Midbrain (tissue), 1 donor: Measurements from ENCODE around the gene MOB2.

ENCODE experiments used
- DNase-seq: peaks from one replicate; lab custom pipeline; 2025; lab: John Stamatoyannopoulos, UW

MOB2 gene

DNA sequence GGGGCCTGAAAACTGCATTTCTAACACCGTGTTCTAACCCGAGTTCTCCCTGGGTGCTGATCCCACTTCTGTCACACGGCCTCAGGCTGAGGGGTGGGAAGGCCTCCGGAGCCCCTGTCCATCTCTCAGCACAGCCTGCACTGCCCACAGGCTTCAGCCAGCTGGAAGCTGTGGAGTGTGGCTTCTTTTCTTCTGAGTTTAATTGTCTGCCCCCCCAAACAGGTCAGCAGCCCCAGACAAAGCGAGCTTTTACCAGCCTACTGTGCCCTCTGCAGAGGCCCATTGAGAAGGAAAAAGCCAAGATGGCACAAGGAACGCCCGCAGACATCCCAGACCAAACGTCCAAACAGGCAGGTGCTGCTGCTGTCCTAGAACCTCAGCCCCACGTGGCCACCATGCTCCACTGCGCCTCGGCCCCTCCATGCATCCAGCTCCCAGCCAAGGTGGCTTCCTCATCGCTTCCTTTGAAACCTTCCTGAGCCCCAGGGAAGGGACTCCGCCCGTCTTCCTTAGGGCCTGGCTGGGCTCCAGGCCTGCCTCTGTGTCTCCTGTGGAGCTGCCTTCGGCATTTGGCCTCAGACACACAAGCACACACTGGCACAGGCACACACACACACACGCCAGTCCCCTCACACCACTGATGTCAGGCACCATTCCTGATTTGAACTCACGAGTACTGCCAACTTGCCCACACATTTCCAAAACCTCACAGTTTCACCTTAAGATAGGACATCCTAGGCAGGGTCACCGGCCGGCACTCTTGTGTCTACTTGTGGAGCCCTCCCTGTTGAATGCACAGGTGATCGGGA, 1.7 kb downstream of the MOB2 start:
- peak; percentile 7 for DNase-seq

DNA sequence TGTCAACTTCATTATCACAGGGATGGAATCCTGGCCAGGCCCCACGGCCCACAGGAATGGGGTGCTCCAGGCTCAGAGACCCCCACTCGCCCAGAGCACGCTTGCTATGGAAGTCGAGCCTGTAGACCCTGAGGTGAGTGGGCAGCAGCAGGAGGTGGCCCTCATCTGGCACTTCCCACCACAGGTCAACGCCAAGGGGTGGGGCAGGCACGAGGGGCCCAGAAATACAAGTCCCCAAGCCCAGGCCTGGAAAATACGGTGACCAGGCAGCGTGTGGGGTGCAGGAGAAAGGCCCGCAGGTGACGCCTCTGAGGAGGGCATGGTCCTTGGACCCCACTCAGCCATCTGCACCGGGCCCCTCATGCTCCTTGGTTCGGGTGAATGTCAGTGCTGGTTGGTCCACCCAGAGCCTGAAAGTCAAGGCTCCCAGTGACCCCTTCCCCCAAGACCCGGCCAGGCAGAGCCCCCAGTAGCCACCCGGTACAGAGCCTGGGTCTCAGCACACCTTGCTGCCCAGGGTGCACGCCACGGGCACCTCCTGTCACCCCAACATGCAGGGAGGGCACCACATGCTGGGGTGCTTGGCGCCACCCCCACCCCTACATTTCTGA, 2.4 kb downstream of the MOB2 start:
- DNase-seq, result no peak

DNA sequence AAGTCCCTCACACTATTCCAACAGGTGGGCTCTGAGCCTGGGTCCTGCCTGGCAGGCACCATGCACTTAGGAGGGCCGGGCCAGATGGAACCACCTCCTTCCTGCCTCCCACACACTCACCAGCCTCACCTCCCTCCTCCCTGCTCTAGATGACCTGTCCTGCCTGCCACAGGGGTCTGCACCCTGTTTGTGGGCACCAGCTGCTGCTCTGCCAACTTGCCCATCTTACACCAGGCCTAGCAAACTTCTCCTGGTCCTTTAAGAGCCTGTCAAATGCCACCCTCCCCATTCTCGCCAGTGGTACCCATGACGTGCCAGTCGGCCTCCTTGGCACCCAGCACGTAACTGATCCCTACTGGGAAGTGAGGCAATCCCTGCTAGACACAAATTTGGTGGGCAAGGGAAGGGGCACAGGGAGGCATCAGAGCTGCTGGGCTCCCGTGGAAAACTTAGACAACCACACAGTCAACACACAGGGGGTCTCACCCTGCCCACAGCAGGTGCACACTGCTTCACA, 3.1 kb downstream of the MOB2 start:
- no peak for DNase-seq

DNA sequence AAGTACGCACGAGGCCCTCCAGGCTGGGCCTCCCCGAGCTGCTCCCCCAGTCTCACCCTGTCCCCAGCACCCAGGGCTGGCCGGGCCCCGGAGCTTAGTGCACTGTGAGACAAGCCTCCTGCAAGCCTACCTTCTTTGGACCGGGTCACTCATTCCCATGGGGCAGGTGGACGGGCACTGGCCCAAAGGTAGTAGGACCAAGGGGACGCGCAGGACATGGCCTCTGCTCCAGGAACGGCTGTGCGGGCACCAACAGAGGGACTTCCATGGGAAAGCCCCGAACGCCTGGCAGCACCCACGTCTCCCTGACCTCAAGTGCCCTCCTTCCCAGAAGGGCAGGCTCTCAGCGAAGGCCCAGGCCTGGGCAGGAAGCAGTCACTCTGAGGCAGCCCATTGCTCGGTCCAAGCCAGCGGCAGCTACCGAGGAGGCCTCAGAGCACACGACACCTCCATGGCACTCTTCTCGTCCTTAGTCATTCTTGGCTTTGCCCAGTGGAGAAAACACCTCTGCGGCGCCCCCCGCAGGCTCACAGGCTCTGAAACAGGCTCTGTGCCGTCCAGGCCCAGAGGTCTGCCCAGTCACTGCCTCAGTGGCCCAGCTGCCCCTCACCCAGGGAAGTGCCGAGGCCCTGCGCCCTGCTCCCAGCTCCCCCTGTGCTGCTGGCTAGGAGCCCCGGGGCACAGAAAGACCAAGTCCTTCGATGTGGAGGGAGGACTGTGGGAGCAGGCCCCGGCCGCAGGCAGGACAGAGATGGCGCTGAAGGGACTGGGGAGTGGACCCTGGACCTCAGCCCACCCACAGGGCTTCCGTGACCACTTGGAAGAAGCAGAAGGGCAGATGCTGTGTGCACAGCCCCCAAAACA, 3.8 kb downstream of the MOB2 start:
- no peak for DNase-seq

DNA sequence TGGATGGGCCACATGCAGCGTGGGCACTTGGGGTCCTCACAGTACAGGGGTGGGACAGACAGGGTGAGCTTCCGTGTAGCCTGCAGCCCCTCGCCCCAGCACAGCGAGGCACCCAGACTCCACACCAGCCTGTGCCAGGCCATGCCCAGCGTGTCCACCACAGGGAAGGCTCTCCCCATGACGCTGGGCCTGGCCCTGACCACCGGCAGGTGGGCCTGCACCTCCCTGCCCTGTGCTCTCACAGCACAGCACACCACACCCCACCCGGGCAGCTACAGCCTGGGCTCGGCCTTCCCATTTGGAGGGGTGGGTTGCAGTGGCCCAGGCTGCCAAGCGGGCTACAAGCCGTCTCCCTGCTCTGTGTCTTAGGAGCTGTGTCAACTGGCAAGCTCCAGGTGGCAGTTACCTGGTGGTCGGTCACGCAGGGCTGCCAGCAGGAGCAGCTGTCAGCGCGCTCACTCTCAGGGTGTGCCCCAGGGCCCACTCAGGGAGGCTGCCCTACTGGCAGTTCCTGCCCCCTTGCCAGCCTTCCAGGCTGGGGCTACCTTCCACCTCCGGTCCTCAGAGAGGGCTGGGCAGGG, 4.6 kb downstream of the MOB2 start:
- DNase-seq, result no peak

DNA sequence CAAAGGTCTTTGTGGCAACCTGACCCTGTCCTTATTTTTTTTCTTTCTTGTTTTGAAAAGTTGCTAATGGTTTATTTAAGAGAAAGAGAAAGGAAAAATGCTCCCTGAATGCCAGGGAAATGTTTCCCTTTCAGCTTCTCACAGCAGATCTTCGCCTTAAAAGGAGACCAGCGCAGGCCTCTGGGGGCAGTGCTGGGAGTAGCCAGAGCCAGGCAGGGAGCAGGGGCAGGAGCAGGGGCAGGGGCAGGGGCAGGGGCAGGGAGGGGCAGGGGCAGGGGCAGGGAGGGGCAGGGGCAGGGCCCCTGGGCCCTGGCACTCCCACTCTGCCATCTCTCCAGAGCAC, 5.1 kb downstream of the MOB2 start:
- no peak for DNase-seq

DNA sequence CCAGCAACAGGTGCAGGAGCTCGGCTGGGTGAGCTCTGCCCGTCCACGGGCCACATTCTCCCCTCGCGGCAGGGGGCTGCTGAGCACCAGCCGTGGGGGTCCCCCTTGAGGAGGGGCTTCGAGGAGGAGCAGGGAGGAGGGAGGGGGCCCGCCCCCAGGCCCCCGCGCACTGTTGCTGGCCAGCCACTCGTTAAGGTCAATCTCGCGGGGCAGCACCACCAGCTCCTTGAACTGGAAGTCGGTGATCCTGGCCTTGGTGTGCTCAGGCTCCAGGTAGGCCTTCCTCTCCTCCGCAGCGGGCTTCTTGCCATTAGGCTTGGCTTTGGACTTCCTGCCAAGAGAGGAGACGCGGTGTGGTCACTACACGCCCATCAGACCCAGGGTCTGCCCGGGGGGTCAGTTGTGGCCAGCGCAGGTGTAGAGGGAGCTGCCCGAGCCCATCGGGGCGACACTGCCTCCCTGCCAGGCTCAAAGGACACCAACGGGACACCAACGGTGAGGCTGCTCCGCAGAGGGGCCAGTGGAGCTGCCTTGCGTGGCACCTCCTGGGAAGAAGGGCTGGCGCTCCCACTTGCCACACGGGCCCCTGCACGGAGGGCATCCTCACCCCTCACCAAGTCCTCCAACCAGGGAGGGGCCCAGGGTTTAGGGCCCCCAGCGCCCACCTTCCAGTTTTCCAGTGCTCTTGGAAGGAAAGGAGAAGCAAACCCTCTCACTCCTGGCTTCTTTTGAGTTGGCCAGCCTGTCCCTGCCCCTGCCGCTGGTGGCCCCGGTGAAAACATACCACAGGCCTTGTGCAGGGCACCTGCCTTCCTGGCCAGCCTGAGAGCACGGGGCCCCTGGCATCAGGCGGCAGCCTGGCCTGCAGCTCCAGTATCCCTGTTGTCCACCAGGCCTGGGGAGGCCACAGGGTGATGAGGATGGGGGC, 5.8 kb downstream of the MOB2 start:
- no peak for DNase-seq

DNA sequence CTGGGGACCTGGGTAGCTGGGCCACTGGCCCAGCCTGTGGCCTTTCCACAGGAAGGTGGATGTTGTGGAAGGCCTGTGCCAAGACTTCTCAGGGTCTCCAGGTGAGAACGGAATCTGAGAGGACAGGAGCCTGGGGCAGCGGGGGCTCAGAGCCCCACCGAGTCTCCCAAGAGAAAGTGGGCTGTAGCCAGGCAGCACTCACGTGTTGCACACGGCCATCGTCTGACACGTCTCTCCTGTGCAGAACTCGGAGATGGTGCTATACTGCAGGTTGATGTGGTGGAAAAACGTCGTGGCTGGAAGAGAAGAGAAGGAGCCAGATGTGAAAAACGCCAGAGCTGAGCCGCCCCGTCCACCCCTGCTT, 6.4 kb downstream of the MOB2 start:
- no peak for DNase-seq

DNA sequence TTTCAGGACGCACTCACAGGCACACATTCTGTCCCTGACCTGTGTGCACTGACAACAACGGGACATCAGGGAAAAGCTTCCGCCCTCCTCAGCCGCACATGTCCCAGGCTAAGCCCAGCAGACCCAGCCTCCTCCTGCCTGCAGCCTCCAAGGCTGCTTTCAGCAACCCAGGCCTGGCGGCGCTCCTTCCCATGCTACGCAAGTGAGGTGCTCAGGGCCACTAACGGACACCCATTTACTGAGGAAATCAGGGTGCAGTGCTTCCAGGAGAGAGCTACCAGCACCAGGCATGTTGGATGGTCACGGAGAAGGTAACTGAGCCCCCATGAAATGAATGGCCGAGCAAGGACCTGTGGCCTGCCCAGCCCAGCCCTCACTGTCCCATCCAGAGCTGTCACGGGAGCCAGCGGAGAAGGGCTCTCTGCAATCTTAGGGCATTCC, 6.9 kb downstream of the MOB2 start:
- DNase-seq, result no peak

- DNase-seq, result no peak
Measured at GRCh38 chr11:1479006-1479677, 7.4 kb downstream of the MOB2 start.

DNA sequence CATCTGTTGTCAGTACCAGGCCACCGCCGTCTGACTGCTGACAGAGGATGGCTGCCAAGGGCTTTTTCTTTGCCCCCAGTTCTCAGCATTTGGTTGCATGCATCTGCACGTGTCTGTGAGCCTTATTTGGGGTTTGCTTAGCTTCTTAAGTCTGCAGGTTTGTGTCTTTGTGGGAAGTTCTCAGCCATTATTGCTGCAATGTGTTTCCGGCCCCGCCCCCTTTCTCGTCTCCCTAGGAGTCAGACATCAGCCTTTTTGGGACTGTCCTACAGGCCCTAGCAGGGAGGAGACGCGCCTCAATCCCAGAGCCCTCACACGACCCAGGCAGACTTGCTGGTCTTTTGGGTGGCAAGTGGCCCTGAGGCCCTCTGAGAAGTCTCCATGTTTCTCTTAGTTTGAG, 8.0 kb downstream of the MOB2 start:
- DNase-seq, result no peak

DNA sequence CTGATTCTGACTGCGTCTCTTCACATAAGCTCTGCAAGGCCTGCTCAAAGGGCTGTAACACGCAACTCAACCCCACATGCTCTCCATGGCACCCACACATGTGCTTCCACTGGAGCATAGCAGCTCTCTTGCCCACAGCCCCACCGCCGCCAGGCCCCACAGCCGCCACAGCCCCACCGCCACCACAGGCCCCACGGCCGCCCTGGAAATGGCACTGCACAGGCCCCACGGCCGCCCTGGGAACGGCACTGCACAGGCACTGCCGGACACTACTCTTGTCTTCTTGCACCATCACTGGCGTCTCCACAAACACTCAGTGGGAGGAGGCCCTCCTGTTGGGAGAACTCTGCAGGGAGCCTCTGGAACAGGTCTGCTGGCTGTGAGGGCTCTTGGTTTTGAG, 8.6 kb downstream of the MOB2 start:
- DNase-seq, result no peak

GRCh38 chr11:1476940-1477736, 9.4 kb downstream of the MOB2 start:
- no peak for DNase-seq

DNA sequence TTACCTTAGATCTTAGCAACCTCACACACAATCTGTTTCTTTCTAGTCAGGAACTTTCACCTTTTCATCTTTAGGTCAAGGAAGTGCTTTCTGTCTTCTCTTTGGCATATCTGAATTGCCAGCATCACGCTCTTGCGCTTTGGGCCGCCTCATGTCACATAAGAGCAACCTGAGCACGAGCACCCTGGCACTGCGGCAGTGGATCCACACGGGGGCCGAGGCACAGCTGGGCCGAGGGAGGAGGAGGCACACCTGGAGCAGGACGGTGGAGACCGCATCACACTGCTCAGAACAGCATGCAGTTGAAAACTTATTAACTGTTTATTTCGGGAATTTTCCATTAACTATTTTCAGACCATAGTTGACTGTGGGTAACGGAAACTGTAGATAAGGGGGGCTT, 10.7 kb downstream of the MOB2 start:
- DNase-seq, result no peak

DNA sequence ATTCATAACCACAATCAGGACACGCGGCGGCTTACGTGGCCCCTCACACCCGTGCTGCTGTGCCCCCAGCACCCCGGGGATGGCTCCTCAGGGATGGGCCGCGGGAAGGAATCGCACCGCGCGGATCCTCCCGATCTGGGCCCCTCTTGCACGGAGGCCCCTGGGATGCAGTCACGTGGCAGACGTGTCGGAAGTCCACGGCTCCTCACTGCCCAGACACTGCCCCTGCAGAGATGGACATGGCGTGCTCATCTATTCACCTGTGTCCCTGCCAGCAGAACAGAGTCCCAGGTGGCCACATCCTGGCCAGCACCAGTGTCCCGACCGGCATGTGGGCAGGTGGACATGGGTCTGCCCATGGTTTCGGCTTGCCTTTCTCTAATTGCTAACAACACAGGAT, 12.8 kb downstream of the MOB2 start:
- DNase-seq, result no peak

- no peak for DNase-seq
Measured at GRCh38 chr11:1473011-1473628, 13.5 kb downstream of the MOB2 start.

GRCh38 chr11:1472180-1473005, 14.2 kb downstream of the MOB2 start:
- no peak for DNase-seq

DNA sequence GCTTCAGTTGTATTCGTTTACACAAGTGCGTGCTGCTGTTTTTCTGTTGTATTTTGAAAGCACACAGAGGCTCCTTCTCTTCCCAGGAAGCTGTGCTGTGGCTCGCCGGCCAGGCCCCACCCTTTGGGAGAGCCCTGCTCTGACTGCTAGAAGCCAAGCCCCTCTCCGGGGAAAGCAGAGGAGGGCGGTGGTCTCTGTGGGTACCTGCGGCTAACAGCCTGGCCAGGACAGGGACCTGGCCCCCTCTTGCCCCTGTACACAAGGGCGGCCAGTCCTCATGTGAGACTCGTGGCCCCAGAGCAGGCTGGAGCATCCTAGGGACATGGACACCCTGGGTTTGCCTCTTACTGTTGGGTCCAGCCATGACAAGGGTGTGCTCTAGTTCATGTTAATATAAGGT, 14.8 kb downstream of the MOB2 start:
- DNase-seq, result no peak
